ENCODE data around the gene WNK4.

GRCh38 chr17:42754782-42755181 lies 25.6 kb upstream of the WNK4 start:
- no peak for TF ChIP-seq ZFP30 (CRISPR knock-in tag; IDR thresholded peaks at IDR 0.05)
- TF ChIP-seq ZC3H10 (CRISPR knock-in tag; IDR thresholded peaks at IDR 0.05): no peak
- TF ChIP-seq PATZ1 (CRISPR knock-in tag; IDR thresholded peaks at IDR 0.05; ENCODE audit: borderline replicate concordance): no peak
- no peak for TF ChIP-seq ZNF565 (CRISPR knock-in tag; conservative IDR thresholded peaks at IDR 0.05; ENCODE audit: low read depth)
- TF ChIP-seq TOX (CRISPR knock-in tag; IDR thresholded peaks at IDR 0.05; ENCODE audit: borderline replicate concordance): no peak
- TF ChIP-seq RARB (CRISPR knock-in tag; IDR thresholded peaks at IDR 0.05): no peak
- TF ChIP-seq ESRRG (CRISPR knock-in tag; IDR thresholded peaks at IDR 0.05): no peak
- no peak for TF ChIP-seq CSDC2 (CRISPR knock-in tag; IDR thresholded peaks at IDR 0.05)
